ENCODE data around the gene MYLK2.
"Not testable (repeated sequence)": the region's sequence is repeated elsewhere in the genome, so short reads cannot be mapped to it uniquely, and the experiment has no call there.

Gene MYLK2

DNA sequence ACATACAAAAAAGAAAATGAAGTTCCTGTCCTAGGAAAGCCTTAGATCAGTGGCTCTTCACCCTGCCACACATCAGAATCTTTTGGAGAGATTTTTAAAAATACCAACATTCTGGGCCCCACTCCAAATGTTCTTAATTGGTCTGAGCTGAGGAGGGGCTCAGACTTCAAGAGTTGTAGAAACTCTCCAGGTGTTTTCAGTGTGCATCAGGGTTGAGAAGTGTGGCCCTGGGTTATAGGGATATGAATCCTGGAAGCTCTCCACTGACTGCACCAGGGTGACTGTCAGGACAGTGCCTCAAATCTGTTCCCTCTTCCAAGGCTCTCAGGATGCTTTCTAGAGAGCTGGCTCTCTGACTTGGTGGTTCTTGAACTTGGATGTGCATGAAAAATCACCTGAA is 5.5 kb upstream of the MYLK2 start:
- intact Hi-C loops (cut with DNase I), result no loop called here
- no peak for DNase-seq

DNA sequence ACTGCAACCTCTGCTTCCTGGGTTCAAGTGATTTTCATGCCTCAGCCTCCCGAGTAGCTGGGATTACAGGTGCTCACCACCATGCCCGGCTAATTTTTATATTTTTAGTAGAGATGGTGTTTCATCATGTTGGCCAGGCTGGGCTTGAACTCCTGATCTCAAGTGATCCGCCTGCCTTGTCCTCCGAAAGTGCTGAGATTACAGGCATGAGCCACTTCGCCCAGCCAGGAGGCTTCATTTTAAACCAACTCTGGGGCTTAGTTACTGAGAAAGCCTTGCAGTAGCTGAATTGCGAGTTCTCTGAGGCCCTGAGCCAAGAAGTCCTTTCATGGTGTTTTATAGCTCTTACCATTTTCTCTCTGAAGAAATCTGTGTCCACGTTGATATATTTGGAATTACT is 5.0 kb upstream of the MYLK2 start:
- DNase-seq; intact Hi-C loops (cut with DNase I): not testable (repeated sequence)

DNA sequence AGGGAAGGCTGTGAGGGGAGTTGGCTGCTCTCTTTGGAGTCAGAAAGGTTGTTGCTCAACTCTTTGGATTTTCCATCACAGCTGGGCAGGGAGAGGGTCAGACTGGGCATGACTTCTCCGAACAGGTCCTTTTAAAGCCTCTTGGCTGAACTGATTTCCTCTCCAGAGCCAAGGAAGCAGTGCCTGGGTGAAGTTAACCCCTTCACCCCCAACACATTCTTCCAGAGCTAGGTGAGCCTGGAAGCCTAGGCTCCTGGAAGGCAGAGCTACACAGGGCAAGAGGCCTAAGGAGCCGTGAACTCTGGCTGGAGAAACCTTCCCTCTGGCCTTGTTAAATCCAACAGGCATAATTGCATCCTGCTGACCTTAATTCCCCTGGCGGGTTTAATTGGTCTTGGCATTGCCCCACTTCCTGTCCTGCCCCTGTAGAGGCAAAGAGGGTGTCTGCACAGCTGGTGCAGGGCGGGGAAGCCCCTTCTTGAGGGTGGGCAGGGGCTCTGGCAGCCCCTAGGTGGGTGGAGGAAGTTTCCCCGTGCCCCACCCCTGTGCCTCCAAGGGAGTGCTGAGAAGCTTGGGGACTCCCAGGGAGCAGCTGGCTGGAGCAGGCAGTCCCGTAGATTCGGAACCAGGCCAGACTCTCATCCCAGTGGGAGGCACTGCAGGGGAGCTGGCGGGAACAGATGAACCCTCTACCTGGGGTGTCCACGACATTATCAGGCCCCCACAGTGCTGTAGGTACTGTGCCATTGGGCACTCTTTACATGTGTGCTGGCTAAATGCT is 3.6 kb upstream of the MYLK2 start:
- peak in 2 of 42 donors; percentile 12 to 42 for DNase-seq
- intact Hi-C loops (cut with DNase I), result no loop called here

DNA sequence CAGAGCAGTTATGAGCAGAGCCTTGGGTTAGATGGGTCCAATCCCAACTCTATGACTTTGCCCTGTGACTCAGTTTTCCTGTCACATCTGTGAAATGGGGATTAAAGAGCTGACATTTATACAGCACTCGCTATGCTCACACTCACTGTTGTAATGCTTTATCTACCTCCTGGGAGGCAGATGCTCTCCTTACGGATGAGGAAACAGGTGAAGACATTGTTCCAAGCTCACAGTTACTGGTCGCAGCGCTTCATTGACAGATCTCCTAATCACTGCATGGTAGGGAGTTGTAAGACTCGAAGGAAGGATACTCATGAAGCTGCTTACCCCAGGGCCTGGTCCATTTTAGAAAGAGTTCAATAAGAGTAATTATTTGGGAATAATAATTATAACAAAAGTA is 2.9 kb upstream of the MYLK2 start:
- intact Hi-C loops (cut with DNase I), result no loop called here
- no peak for DNase-seq

DNA sequence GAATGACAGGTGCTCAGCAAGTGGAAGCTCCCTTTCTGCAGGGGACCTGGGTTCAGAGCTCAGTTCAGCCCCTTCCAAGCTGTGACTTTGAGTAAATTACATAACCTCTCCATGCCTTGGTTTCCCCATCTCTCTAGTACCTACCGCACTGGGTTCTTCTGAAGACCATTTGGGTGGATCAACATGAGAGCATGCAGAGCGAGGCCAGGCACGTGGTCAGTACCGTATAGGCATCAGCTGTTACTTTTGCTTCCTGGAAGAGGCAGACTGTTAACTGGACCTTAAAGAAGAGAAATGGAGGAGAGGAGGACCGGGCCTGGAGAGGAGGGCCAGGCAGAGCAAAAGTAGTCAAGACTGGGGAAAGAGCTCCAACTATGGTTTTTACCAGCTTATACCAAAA is 1.7 kb upstream of the MYLK2 start:
- intact Hi-C loops (cut with DNase I), result no loop called here
- peak in 2 of 42 donors; percentile 15 to 23 for DNase-seq

DNA sequence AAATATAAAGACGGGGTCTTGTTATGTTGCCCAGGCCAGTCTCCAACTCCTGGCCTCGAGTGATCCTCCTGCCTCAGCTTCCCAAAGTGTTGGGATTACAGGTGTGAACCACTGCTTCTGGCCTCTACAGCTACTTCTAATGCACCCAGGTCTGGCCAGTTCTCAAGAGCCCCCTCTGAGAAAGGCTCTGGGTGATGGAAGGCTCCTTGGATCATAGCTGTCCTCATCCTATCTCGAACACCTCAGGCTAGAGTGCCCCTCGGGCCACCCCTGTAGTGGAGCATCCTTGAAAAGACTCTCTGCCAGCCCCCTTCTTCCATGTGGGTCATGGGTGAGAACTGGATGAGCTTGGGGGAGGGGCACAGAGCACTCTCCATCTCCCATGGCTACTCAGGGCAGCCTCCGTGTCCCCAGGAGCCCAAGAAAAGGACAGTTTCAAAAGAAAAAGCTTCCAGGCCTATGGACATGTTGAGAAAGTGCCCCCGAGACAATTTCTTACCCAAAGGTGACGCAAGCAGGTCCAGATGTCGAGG is 714 bp upstream of the MYLK2 start:
- intact Hi-C loops (cut with DNase I), result no loop called here
- peak in 1 of 42 donors; percentile 14 for DNase-seq

DNA sequence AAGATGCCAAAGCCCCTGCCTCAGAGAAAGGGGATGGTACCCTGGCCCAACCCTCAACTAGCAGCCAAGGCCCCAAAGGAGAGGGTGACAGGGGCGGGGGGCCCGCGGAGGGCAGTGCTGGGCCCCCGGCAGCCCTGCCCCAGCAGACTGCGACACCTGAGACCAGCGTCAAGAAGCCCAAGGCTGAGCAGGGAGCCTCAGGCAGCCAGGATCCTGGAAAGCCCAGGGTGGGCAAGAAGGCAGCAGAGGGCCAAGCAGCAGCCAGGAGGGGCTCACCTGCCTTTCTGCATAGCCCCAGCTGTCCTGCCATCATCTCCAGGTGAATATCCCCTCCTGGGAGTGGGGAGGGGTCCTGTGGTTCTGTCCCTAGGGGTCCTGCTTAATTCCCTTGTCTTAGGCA is 1.1 kb downstream of the MYLK2 start:
- DNase-seq, result no peak

DNA sequence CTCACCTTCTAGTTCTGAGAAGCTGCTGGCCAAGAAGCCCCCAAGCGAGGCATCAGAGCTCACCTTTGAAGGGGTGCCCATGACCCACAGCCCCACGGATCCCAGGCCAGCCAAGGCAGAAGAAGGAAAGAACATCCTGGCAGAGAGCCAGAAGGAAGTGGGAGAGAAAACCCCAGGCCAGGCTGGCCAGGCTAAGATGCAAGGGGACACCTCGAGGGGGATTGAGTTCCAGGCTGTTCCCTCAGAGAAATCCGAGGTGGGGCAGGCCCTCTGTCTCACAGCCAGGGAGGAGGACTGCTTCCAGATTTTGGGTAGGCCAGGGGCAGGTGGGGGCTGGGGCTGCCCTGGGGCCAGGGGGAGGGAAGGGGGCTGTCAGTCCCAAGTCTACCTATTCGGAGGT is 2.3 kb downstream of the MYLK2 start:
- no peak for DNase-seq
- intact Hi-C loops (cut with DNase I), result loop anchor here (5.0 to 10.0 kb wide), 2 partner anchors 211 to 273 kb away; no protein-coding TSS in a partner anchor

More for the DNA sequence above, 1.1 kb downstream of the MYLK2 start:
- intact Hi-C loops (cut with DNase I), result loop anchor here (5.0 to 10.0 kb wide), 2 partner anchors 212 to 275 kb away; no protein-coding TSS in a partner anchor

DNA sequence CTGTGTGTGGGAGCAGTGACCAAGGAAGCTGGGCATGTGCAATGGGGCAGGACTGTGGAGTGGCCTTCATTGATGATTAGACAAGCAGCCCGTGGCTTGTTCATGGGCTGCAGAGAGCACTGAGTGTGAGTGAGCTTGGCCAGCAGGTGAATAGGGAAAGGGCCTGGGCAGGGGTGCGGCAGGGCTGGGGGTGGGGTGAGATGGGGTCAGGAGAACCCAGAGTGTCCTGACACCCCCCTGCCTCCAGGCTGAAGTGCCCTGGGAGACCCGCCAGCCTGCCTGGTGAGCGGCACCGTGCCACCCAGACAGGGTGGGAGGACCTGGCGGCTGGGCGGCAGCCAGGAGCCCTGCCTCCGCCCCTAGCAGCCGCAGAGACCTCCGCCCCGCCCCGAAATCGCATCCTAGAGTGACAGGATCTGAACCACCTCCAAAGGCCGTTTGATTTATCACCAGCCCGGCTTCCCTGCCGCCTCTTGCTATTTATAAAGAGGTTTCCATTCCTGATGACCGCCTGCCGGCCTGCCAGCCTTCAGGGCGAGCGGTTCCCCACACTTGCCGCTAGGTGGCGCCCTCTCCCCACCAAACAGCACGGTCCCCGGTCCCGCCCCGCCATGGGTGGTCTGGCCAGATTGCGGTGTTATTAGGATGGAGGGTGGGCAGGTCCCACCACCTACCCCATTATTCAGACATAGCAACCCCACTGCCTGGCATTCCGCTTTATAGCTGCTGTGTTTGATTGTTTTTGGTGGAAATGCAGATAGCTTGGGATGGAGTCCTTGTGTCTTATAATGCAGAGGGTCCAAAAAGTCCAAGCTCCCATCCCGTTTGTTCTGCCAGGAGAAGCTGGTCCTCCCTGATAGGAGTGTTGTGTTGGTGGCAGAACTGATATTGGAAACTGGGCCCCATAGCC is 3.5 kb downstream of the MYLK2 start:
- intact Hi-C loops (cut with DNase I), result loop anchor here (5.0 to 10.0 kb wide), 2 partner anchors 210 to 272 kb away; no protein-coding TSS in a partner anchor
- DNase-seq, result peak; percentile 52 to 92 (median 80)

DNA sequence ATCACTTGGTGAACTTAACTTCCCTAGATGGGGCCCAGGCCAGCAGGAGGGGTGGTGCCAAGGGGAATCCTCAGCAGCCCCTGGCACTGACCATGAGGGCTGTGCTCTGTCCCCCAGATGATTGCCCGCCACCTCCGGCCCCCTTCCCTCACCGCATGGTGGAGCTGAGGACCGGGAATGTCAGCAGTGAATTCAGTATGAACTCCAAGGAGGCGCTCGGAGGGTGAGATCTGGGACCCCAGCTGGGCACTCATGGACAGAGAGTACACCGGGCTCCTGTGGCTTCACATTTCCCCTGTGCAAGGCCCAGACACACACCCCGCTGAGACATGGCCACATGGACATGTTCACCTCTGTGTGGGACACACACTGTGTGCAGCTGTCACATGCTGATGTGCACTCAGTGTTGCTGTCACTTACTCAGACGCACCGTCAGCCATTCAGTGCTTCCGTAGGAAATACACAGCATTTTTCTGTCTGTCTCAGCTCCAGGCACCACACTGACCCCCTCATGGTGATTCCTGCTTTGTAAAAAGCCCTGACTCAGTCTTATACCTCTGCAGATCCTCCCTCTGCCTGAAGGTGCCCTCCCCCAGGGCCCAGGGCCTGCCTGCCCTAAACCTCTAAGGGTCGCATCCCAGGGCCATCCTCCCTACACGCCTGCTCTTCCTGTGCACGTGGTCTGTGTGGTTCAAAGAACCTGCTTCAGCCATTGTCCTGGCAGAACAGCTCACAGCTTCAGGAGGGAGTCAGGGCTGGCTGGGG is 4.4 kb downstream of the MYLK2 start:
- no peak for DNase-seq
- intact Hi-C loops (cut with DNase I), result loop anchor here (5.0 to 10.0 kb wide), 2 partner anchors 209 to 271 kb away; no protein-coding TSS in a partner anchor

DNA sequence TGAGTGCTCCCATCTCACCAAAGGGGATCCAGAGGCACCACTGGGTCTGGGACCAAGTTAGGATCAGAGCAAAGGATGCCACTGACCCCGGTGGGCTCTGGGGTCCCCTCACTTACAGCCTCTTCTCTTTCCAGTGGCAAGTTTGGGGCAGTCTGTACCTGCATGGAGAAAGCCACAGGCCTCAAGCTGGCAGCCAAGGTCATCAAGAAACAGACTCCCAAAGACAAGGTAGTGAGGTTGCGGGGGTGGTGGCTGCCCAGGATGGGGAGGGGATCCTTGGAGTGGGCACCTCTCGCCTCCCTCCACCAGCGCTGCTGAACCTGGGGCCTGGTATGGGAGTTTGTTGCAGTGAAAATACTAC is 4.9 kb downstream of the MYLK2 start:
- intact Hi-C loops (cut with DNase I), result loop anchor here (5.0 to 10.0 kb wide), 2 partner anchors 208 to 271 kb away; no protein-coding TSS in a partner anchor
- DNase-seq, result no peak

DNA sequence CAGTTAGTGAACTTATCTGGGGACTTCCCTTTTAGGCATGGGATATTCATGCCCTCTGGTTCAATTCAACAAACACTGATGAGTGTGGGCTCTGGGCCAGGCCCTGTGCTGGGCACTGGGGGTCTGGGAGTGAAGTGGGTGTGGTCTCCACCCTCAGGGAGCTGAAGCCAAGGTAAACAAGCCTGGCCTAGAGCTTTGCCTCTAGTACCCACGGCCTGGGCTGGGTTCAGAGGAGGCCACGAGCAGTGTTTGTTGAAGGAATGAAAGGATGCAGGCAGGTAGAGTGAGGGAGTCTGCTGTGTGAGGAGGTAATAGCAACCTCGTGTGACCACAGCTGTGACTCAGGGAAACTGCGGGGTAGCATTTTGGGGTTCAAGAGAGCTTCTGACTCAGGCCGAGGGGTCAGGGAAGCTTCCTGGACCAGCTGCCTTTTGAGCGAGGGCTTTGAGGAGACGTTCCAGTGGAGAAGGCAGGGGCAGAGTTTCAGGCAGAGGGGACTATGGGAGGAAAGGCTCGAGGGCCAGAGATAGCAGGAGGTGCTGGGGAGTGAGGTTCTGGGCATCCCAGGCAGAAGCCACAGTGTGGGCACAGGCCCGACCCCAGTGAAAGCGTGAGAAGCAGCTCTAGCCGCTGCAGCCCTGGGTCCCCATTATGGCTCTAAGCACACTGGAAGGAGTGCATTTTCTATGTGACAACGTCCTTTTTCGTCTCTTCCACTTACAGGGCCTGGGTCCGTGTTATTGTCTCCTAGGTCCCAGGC is 5.6 kb downstream of the MYLK2 start:
- DNase-seq, result no peak

DNA sequence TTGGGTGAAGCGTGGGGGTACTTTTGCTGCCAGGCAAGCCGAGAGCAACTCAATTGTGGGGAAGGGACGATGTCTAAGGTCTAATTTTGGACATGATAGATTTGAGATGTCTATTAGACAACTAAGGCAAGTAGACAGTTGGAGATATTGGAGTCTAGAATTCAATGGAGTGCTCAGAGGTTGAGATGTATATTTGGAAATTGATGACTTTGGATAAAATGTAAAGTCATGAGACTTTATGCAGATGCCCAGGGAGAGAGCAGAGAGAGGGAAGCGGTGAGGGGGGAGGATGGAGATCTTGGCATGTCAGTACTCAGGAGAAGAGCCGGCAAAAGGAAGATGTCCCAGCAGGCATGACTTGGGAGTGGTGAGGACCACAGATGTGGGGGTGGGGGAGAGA is 6.9 kb downstream of the MYLK2 start:
- intact Hi-C loops (cut with DNase I), result loop anchor here (10.0 kb wide), 1 partner anchor 269 kb away; no protein-coding TSS in a partner anchor
- DNase-seq, result no peak

More for the DNA sequence above, 5.6 kb downstream of the MYLK2 start:
- intact Hi-C loops (cut with DNase I), result loop anchor here (5.0 to 10.0 kb wide), 2 partner anchors 208 to 270 kb away; no protein-coding TSS in a partner anchor

DNA sequence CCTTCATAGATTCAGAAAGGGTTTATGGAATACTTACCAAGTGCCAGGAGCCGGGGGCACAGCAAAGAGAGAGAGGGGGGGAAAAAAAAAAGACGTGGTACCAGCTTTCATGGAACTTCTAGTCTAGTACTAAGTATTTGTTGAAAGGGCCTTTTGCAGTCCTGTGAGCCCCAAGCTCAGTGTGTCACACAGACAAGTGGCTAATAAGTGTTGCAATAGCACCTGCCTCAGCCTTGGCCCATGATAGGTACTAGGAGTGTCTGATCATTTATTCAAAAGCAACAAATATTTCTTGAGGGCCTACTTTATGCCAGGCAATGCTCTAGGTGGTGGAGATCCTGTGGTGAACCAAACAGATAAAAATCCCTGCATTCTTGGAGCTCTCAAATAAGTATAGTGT is 7.9 kb downstream of the MYLK2 start:
- intact Hi-C loops (cut with DNase I), result loop anchor here (10.0 kb wide), 1 partner anchor 268 kb away; no protein-coding TSS in a partner anchor
- no peak for DNase-seq

DNA sequence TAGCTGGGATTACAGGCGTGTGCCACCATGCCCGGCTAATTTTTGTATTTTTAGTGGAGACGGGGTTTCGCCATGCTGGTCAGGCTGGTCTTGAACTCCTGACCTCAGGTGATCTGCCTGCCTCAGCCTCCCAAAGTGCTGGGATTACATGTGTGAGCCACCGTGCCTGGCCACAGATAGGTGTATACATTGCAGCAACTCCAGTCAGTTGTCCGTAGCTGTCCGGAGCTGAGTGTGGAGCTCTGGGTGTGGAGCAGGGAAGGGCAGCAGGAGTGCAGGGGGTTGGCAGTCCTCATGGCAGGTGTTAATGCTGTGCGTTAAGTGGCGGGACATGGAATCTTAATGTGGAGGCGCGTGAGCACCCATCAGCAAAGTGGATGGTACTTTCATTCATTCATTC is 8.9 kb downstream of the MYLK2 start:
- DNase-seq, result not testable (repeated sequence)
- intact Hi-C loops (cut with DNase I), result loop anchor here (10.0 kb wide), 1 partner anchor 267 kb away; no protein-coding TSS in a partner anchor

DNA sequence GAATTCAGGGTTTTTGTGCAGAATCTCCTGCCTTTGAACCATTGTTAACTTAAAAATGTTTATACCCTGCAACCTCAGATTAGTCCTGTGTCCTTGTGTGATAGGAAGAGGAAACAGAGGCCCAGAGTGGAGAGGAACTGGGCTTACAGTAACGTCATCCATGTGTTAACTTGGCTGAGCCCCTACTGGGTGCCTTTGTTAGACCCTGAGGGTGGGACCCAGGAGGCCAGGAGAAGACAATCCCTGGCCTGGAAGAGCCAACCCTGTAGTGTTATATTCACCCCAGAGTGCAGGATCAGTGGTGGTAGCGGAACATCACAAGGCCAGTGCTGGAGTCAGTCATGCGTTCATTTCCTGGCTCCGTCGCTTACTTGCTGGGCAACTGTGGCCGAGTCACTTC is 10.6 kb downstream of the MYLK2 start:
- intact Hi-C loops (cut with DNase I), result loop anchor here (10.0 kb wide), 1 partner anchor 265 kb away; no protein-coding TSS in a partner anchor
- no peak for DNase-seq

DNA sequence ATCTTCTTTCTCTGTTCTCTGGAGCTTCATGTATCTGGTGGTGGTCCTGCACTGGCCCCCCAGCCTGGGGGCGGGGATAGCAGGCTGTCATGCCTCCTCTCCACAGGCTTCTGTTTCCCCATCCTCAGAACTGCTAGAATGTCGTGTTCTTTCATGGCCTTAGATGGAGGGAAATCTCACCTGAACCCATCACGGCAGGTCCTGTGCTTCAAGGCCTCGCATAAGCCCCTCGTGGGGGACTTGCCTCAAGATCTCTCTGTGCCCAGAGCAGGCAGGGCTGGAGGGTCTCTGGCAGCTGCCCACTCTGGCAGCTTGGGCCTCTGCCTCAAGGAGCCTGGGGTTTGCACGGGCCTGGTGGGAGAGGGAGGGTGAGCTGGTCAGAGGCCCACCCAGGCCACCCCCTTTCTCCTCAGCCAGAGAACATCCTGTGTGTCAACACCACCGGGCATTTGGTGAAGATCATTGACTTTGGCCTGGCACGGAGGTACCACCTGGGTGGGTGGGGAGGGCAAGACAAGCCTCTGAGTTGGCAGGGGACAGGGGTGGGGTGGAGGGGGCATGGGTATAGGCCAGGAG is 11.3 kb downstream of the MYLK2 start:
- DNase-seq, result no peak
- intact Hi-C loops (cut with DNase I), result no loop called here

All from head of caudate nucleus (tissue), 42 donors.